Measurements from ENCODE around the gene KRT83. TPM values are rescaled to one million over a fixed set of nuclear protein-coding genes. Genes with fewer than 3 reads are reported as not detected.

KRT83 gene
- total and polyA plus RNA-seq, 10 of the 15 experiments (the other 5 are each of a cell fraction or from before 2014, with no cell fraction given) = not detected

GRCh38 chr12:52317468-52318052 is 3.6 kb downstream of the KRT83 start:
- H3K9me3 ChIP-seq (replicated peaks; ENCODE audit: control insufficient read depth, insufficient read depth, low read length) = no peaks in the 10 kb centered on the region
- TF ChIP-seq HCFC1 (IDR thresholded peaks at IDR 0.05; ENCODE audit: low read length) (no peak), ZBTB33 (IDR thresholded peaks at IDR 0.05) (no peak), ATF3 (IDR thresholded peaks at IDR 0.05; ENCODE audit: borderline replicate concordance, extremely low read depth, low read depth, low read length) (no peak)
- no peak overlapping the region for H3K9ac ChIP-seq (ENCODE audit: control insufficient read depth, insufficient read depth, low read length)
- CTCF ChIA-PET = no interaction called here
- intact Hi-C loops (cut with micrococcal nuclease; ENCODE audit: unreplicated experiment) (no loop called here), in situ Hi-C loops (cut with MboI) (no loop called here)
- H3K4me3 ChIP-seq = no peak overlapping the region
- ATAC-seq = no peak
- DNase-seq (ENCODE audit: low read depth, low spot score) = no peak
- H3K4me1 ChIP-seq (ENCODE audit: control insufficient read depth, insufficient read depth, low read length) = no peaks in the 10 kb centered on the region
- FAIRE-seq = no peak
- H4K20me1 ChIP-seq (ENCODE audit: control insufficient read depth, insufficient read depth) = no peaks in the 10 kb centered on the region
- no peak overlapping the region for H3K4me2 ChIP-seq (ENCODE audit: control insufficient read depth, insufficient read depth)
- BruUV-seq (replicated peaks) = no TSS peak
- no peaks in the 10 kb centered on the region for H3K79me2 ChIP-seq (ENCODE audit: control insufficient read depth, insufficient read depth, low read length)
- H2AFZ ChIP-seq (ENCODE audit: control insufficient read depth, low read depth, low read length) = no peak overlapping the region
- RAD21 ChIA-PET (ENCODE audit: unreplicated experiment) = no interaction called here
- POLR2A ChIA-PET = no interaction called here
- SMC1A ChIA-PET (ENCODE audit: uncharacterized antibody, unreplicated experiment) = no interaction called here
- no peak overlapping the region for H3K27ac ChIP-seq (ENCODE audit: control insufficient read depth, insufficient read depth)
- H3K27me3 ChIP-seq (replicated peaks in 1 of 2; ENCODE audit: control insufficient read depth in 2 of 2, insufficient read depth in 2 of 2, low read length in 1 of 2) = peaks cover 6 to 7% of the 10 kb centered on the region in 2 experiments
- 15% methylated on average over 12 of the region's 12 CpGs for WGBS (ENCODE audit: insufficient coverage, insufficient replicate concordance, low lambda C conversion rate, missing lambda C conversion rate)
- no peaks in the 10 kb centered on the region for H3K36me3 ChIP-seq (ENCODE audit: control insufficient read depth in 2 of 2, insufficient read depth in 2 of 2, low read length in 1 of 2)

GRCh38 chr12:52316701-52317100 is 4.5 kb downstream of the KRT83 start:
- WGBS (ENCODE audit: insufficient coverage, insufficient replicate concordance, low lambda C conversion rate, missing lambda C conversion rate) = 74% methylated on average over 11 of the region's 11 CpGs
- H3K79me2 ChIP-seq (ENCODE audit: control insufficient read depth, insufficient read depth, low read length) = no peaks in the 10 kb centered on the region
- H3K4me3 ChIP-seq = no peak overlapping the region
- H4K20me1 ChIP-seq (ENCODE audit: control insufficient read depth, insufficient read depth) = no peaks in the 10 kb centered on the region
- intact Hi-C loops (cut with micrococcal nuclease; ENCODE audit: unreplicated experiment) (no loop called here), in situ Hi-C loops (cut with MboI) (no loop called here)
- ChIA-PET SMC1A (ENCODE audit: uncharacterized antibody, unreplicated experiment) (no interaction called here), POLR2A (no interaction called here), CTCF (interaction anchor here (0.6 to 2.2 kb wide), 4 partner anchors 11 to 39 kb away, joined by 3 to 11 read pairs (median 3); no protein-coding TSS in a partner anchor), RAD21 (ENCODE audit: unreplicated experiment) (no interaction called here)
- H3K27me3 ChIP-seq (replicated peaks in 1 of 2; ENCODE audit: control insufficient read depth in 2 of 2, insufficient read depth in 2 of 2, low read length in 1 of 2) = peaks cover 6 to 11% of the 10 kb centered on the region in 2 experiments; a peak in 3 of 4 replicates
- H3K4me2 ChIP-seq (ENCODE audit: control insufficient read depth, insufficient read depth) = no peak overlapping the region
- H3K27ac ChIP-seq (ENCODE audit: control insufficient read depth, insufficient read depth) = no peak overlapping the region
- no peaks in the 10 kb centered on the region for H3K9me3 ChIP-seq (replicated peaks; ENCODE audit: control insufficient read depth, insufficient read depth, low read length)
- DNase-seq (ENCODE audit: low read depth, low spot score) (no peak), ATAC-seq (no peak), FAIRE-seq (no peak)
- no peaks in the 10 kb centered on the region for H3K4me1 ChIP-seq (ENCODE audit: control insufficient read depth, insufficient read depth, low read length)
- no peak overlapping the region for H2AFZ ChIP-seq (ENCODE audit: control insufficient read depth, low read depth, low read length)
- H3K9ac ChIP-seq (ENCODE audit: control insufficient read depth, insufficient read depth, low read length) = no peak overlapping the region
- BruUV-seq (replicated peaks) = no TSS peak
- H3K36me3 ChIP-seq (ENCODE audit: control insufficient read depth in 2 of 2, insufficient read depth in 2 of 2, low read length in 1 of 2) = no peaks in the 10 kb centered on the region
- TF ChIP-seq ZNF24 (IDR thresholded peaks at IDR 0.05) = no peak
- TF ChIP-seq MAX (IDR thresholded peaks at IDR 0.05; ENCODE audit: low read depth, low read length) = no peak
- TF ChIP-seq KAT2A (conservative IDR thresholded peaks at IDR 0.05; ENCODE audit: control insufficient read depth, low read depth, low read length) = no peak
- TF ChIP-seq ZBTB11 (CRISPR knock-in tag; IDR thresholded peaks at IDR 0.05) = no peak
- TF ChIP-seq CTCF (IDR thresholded peaks at IDR 0.05 in 2 of 3, conservative IDR thresholded peaks at IDR 0.05 in 1 of 3; ENCODE audit: control insufficient read depth in 2 of 3, extremely low read depth in 1 of 3, insufficient read depth in 1 of 3, low read depth in 3 of 3, low read length in 3 of 3) = no peak

Data from GM12878 (cell line).